ENCODE data around the gene ERI2.
"Not testable (repeated sequence)": the region's sequence is repeated elsewhere in the genome, so short reads cannot be mapped to it uniquely, and the experiment has no call there.

The ERI2 gene

GRCh38 chr16:20763461-20764232 is 42.6 kb downstream of the ERI2 start, which contains the start of gene ACSM3:
Gene ACSM3, plus strand, starts transcription at chr16:20764014. Its CDS starts 6,021 bp downstream, at chr16:20770035.
- DNase-seq: no peak

- DNase-seq: no peak
Measured at GRCh38 chr16:20762404-20763123, 43.7 kb downstream of the ERI2 start.

- DNase-seq: no peak
Measured at GRCh38 chr16:20761175-20761574, 45.1 kb downstream of the ERI2 start.

GRCh38 chr16:20760346-20760745 is 45.9 kb downstream of the ERI2 start:
- DNase-seq: no peak

GRCh38 chr16:20755799-20756198 is 50.5 kb downstream of the ERI2 start:
- not testable (repeated sequence) for DNase-seq

GRCh38 chr16:20755238-20755637 is 51.0 kb downstream of the ERI2 start:
- DNase-seq: no peak

GRCh38 chr16:20753727-20754126 is 52.5 kb downstream of the ERI2 start:
- DNase-seq: no peak

GRCh38 chr16:20750558-20750957 is 55.7 kb downstream of the ERI2 start:
- no peak for DNase-seq

GRCh38 chr16:20749474-20749873 is 56.8 kb downstream of the ERI2 start:
- DNase-seq: no peak

- DNase-seq: peak; percentile 82
Measured at GRCh38 chr16:20747030-20747816, 59.0 kb downstream of the ERI2 start.

- no peak for DNase-seq
Measured at GRCh38 chr16:20746461-20746860, 59.8 kb downstream of the ERI2 start.
